K562 (cell line): ENCODE data around the gene MCM6. TPM values are rescaled to one million over a fixed set of nuclear protein-coding genes. Genes with fewer than 3 reads are reported as not detected.

Experiments
- BHLHE40 ChIP-seq: IDR thresholded peaks from 2 replicates; pipeline ENCODE4 v1.6.1; 2011; ENCODE audit warnings: low read length, improper control_type of control experiment
- HDAC1 ChIP-seq, 2 experiments: fragments of 450-650 bp; IDR thresholded peaks; 2 replicates each; pipeline ENCODE4 v1.6.1; 2016 to 2017; ENCODE audit warnings: inconsistent platforms in 1 of 2, mild to moderate bottlenecking in 1 of 2, moderate library complexity in 1 of 2
- NELFE ChIP-seq: IDR thresholded peaks from 2 replicates; pipeline ENCODE4 v1.6.1; 2011; ENCODE audit warnings: mild to moderate bottlenecking; ENCODE audit not compliant: insufficient read depth, insufficient read length
- PCBP1 ChIP-seq: fragments of 200-400 bp; formaldehyde crosslinking; IDR thresholded peaks from 2 replicates; pipeline ENCODE4 v1.6.1; 2018; ENCODE audit warnings: mild to moderate bottlenecking, low read depth, low read length; ENCODE audit not compliant: poor library complexity, severe bottlenecking
- RBM15 ChIP-seq: fragments of 200-400 bp; formaldehyde crosslinking; IDR thresholded peaks from 2 replicates; pipeline ENCODE4 v1.6.1; 2018; ENCODE audit warnings: mild to moderate bottlenecking, low read length, moderate library complexity; ENCODE audit not compliant: insufficient read depth
- SMC3 ChIP-seq: conservative IDR thresholded peaks from 2 replicates; pipeline ENCODE4 v1.6.1; 2011; ENCODE audit warnings: low read depth, low read length, improper control_type of control experiment; ENCODE audit not compliant: insufficient read depth
- SPI1 ChIP-seq: IDR thresholded peaks from 2 replicates; pipeline ENCODE4 v1.6.1; 2011; ENCODE audit warnings: low read depth, low read length, control low read depth, borderline replicate concordance
- TAF15 ChIP-seq: fragments of 200-400 bp; formaldehyde crosslinking; IDR thresholded peaks from 2 replicates; pipeline ENCODE4 v1.6.1; 2017; ENCODE audit warnings: mild to moderate bottlenecking, low read depth, low read length, moderate library complexity
- TFAP4 ChIP-seq: sonication (generic); formaldehyde crosslinking; IDR thresholded peaks from 2 replicates; pipeline ENCODE4 v1.8.0; 2022; ENCODE audit warnings: missing genetic modification reagents, mild to moderate bottlenecking, moderate library complexity, borderline replicate concordance
- XRCC3 ChIP-seq: fragments of 450-650 bp; IDR thresholded peaks from 2 replicates; pipeline ENCODE4 v1.6.1; 2017; ENCODE audit warnings: mild to moderate bottlenecking, moderate library complexity
- ZBTB7A ChIP-seq: IDR thresholded peaks from 2 replicates; pipeline ENCODE4 v1.6.1; 2011; ENCODE audit warnings: low read depth, mild to moderate bottlenecking, low read length, moderate library complexity, borderline replicate concordance; ENCODE audit not compliant: control insufficient read depth
- ZNF140 ChIP-seq: fragments of 250-450 bp; sonication (Bioruptor Pico); IDR thresholded peaks from 2 replicates; pipeline ENCODE4 v1.8.0; 2021; ENCODE audit warnings: moderate library complexity, mild to moderate bottlenecking, inconsistent platforms
- ZNF316 ChIP-seq: fragments of 450-650 bp; IDR thresholded peaks from 2 replicates; pipeline ENCODE4 v1.6.1; 2016
- ZNF561 ChIP-seq: fragments of 450-650 bp; formaldehyde crosslinking; conservative IDR thresholded peaks from 2 replicates; pipeline ENCODE4 v1.4.0; 2020; ENCODE audit warnings: mild to moderate bottlenecking, moderate library complexity
- ZNF57 ChIP-seq: fragments of 450-650 bp; formaldehyde crosslinking; IDR thresholded peaks from 2 replicates; pipeline ENCODE4 v1.4.0; 2020; ENCODE audit warnings: mild to moderate bottlenecking, moderate library complexity
- ZNF668 ChIP-seq: fragments of 250-450 bp; sonication (Bioruptor Pico); IDR thresholded peaks from 2 replicates; pipeline ENCODE4 v1.8.0; 2022; ENCODE audit warnings: mild to moderate bottlenecking, inconsistent platforms
- polyA plus RNA-seq, 8 experiments: library from polyadenylated mRNA; depleted of rRNA in 4 of 8; stranded (reverse) in 5 of 8; unstranded in 3 of 8; fragments of >200 nt; fragmentation: Nextera tagmentation in 2 of 8; fragmentation: Illumina TruSeq in 1 of 8; extraction: Ambion mirVana in 2 of 8; extraction: Trizol in 1 of 8; gene quantifications; 2 replicates each; pipeline versions ENCODE4 v1.2.1 to v1.2.3, GENCODE V29; 2011 to 2014; ENCODE audit warnings: inconsistent platforms in 1 of 8, missing spikeins in 1 of 8
- total RNA-seq, 7 experiments: library from RNA; depleted of rRNA in 6 of 7; stranded (reverse); fragments of >200 nt in 6 of 7; fragmentation: Illumina TruSeq in 2 of 7; extraction: Trizol in 2 of 7; gene quantifications; 2 replicates each; pipeline versions ENCODE4 v1.2.1 to v1.2.3, GENCODE V29; 2011 to 2021; ENCODE audit warnings: low replicate concordance in 1 of 7
- TF ChIP-seq, protein P1 (sequence below): fragments of 250-450 bp; sonication (Bioruptor Pico); IDR thresholded peaks from 2 replicates; pipeline ENCODE4 v1.8.0; 2021; ENCODE audit warnings: mild to moderate bottlenecking, moderate library complexity
- TF ChIP-seq, protein P2 (sequence below): sonication (generic); formaldehyde crosslinking; IDR thresholded peaks from 2 replicates; pipeline ENCODE4 v1.9.0; 2022; ENCODE audit warnings: mild to moderate bottlenecking, missing genetic modification reagents
- TF ChIP-seq, protein P3 (sequence below), 2 experiments: fragments of 450-650 bp; conservative IDR thresholded peaks; 2 replicates each; pipeline ENCODE4 v1.6.1; 2017; ENCODE audit warnings: mild to moderate bottlenecking in 2 of 2, moderate library complexity in 2 of 2
- TF ChIP-seq, protein P4 (sequence below), 2 experiments: IDR thresholded peaks; 2 replicates each; pipeline ENCODE4 v1.6.1; 2011; ENCODE audit warnings: borderline replicate concordance in 1 of 2, control low read depth in 1 of 2, low read depth in 1 of 2, low read length in 1 of 2, mild to moderate bottlenecking in 1 of 2, mixed read lengths in 1 of 2, moderate library complexity in 1 of 2; ENCODE audit not compliant: insufficient read depth in 1 of 2, insufficient read length in 1 of 2, poor library complexity in 1 of 2, severe bottlenecking in 1 of 2; ENCODE audit errors: extremely low read depth in 1 of 2

The MCM6 gene
- total and polyA plus RNA-seq, 9 of the 15 experiments (the other 6 are each of a cell fraction or from before 2014, with no cell fraction given), result 42.6 to 133 (median 82.4) TPM

- TF ChIP-seq NELFE, result no peak
- peak; percentile 58 for TF ChIP-seq BHLHE40
- no peak for TF ChIP-seq HDAC1 (IDR thresholded peaks at IDR 0.05)
- TF ChIP-seq ZNF561, result no peak
- no peak for TF ChIP-seq XRCC3
- no peak for TF ChIP-seq TFAP4 (CRISPR knock-in tag)
- TF ChIP-seq, protein P1, sequence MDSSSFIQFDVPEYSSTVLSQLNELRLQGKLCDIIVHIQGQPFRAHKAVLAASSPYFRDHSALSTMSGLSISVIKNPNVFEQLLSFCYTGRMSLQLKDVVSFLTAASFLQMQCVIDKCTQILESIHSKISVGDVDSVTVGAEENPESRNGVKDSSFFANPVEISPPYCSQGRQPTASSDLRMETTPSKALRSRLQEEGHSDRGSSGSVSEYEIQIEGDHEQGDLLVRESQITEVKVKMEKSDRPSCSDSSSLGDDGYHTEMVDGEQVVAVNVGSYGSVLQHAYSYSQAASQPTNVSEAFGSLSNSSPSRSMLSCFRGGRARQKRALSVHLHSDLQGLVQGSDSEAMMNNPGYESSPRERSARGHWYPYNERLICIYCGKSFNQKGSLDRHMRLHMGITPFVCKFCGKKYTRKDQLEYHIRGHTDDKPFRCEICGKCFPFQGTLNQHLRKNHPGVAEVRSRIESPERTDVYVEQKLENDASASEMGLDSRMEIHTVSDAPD (CRISPR knock-in tag), result no peak
- TF ChIP-seq ZNF140, result no peak
- 0 out of 2 replicates have a peak, but pooled peaks have one; percentile 19 for TF ChIP-seq ZNF316
- no peak for TF ChIP-seq ZNF57 (CRISPR knock-in tag)
- TF ChIP-seq, protein P2, sequence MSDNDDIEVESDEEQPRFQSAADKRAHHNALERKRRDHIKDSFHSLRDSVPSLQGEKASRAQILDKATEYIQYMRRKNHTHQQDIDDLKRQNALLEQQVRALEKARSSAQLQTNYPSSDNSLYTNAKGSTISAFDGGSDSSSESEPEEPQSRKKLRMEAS (CRISPR knock-in tag), result peak; percentile 24; the same call in 1 of the 2 replicates
- TF ChIP-seq, protein P3, sequence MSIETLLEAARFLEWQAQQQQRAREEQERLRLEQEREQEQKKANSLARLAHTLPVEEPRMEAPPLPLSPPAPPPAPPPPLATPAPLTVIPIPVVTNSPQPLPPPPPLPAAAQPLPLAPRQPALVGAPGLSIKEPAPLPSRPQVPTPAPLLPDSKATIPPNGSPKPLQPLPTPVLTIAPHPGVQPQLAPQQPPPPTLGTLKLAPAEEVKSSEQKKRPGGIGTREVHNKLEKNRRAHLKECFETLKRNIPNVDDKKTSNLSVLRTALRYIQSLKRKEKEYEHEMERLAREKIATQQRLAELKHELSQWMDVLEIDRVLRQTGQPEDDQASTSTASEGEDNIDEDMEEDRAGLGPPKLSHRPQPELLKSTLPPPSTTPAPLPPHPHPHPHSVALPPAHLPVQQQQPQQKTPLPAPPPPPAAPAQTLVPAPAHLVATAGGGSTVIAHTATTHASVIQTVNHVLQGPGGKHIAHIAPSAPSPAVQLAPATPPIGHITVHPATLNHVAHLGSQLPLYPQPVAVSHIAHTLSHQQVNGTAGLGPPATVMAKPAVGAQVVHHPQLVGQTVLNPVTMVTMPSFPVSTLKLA (conservative IDR thresholded peaks at IDR 0.05), result peak; percentile 24 to 31; a peak in 1 of 4 replicates
- TF ChIP-seq ZNF668 (CRISPR knock-in tag), result no peak
- no peak for TF ChIP-seq SPI1
- peak; percentile 66; the same call in 1 of the 2 replicates for TF ChIP-seq SMC3
- TF ChIP-seq, protein P4, sequence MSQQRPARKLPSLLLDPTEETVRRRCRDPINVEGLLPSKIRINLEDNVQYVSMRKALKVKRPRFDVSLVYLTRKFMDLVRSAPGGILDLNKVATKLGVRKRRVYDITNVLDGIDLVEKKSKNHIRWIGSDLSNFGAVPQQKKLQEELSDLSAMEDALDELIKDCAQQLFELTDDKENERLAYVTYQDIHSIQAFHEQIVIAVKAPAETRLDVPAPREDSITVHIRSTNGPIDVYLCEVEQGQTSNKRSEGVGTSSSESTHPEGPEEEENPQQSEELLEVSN (IDR thresholded peaks at IDR 0.05; ENCODE audit: borderline replicate concordance in 1 of 2, extremely low read depth in 1 of 2, insufficient read depth in 1 of 2, insufficient read length in 1 of 2, low read depth in 1 of 2, low read length in 1 of 2, poor library complexity in 1 of 2, severe bottlenecking in 1 of 2), result peak in 1 of 2 experiments; percentile 44
- no peak for TF ChIP-seq PCBP1
- TF ChIP-seq RBM15, result no peak
- TF ChIP-seq TAF15, result no peak
- TF ChIP-seq ZBTB7A, result no peak
Measured at GRCh38 chr2:135818937-135819610, 57.2 kb downstream of the MCM6 start (continued).
